LHCN-M2 (cell line): ENCODE measurements around the gene TWIST2. TPM values are rescaled to one million over a fixed set of nuclear protein-coding genes. Genes with fewer than 3 reads are reported as not detected.
A peak's percentile ranks its signal among the peaks of the same experiment; 100 is the strongest.

Experiments used
- DNase-seq: peaks from one replicate; pipeline ENCODE4 v3.0.0-alpha.2; 2012; ENCODE audit warnings: low read depth
- total RNA-seq: library from RNA; depleted of rRNA; stranded (reverse); fragments of >200 nt; gene quantifications from 2 replicates; pipeline ENCODE4 v1.2.3, GENCODE V29; 2014

TWIST2 gene
- total RNA-seq, 1 experiment from 2014 or later: 26.2 TPM

- DNase-seq: no peak
Observed at GRCh38 chr2:238938401-238939055, 90.6 kb downstream of the TWIST2 start.

GRCh38 chr2:238939074-238939473 lies 91.2 kb downstream of the TWIST2 start:
- DNase-seq: no peak

- no peak for DNase-seq
Observed at GRCh38 chr2:238939521-238940403, 91.9 kb downstream of the TWIST2 start.

- no peak for DNase-seq
Observed at GRCh38 chr2:238940806-238941205, 92.9 kb downstream of the TWIST2 start.

GRCh38 chr2:238941262-238941792 lies 93.4 kb downstream of the TWIST2 start:
- DNase-seq: no peak

GRCh38 chr2:238942080-238942725 lies 94.3 kb downstream of the TWIST2 start:
- DNase-seq: no peak

GRCh38 chr2:238942726-238943300 lies 94.9 kb downstream of the TWIST2 start:
- no peak for DNase-seq

GRCh38 chr2:238943338-238944067 lies 95.6 kb downstream of the TWIST2 start:
- DNase-seq: no peak

- no peak for DNase-seq
Observed at GRCh38 chr2:238945433-238946150, 97.7 kb downstream of the TWIST2 start.

- no peak for DNase-seq
Observed at GRCh38 chr2:238946318-238947242, 98.7 kb downstream of the TWIST2 start.

GRCh38 chr2:238947243-238947760 lies 99.4 kb downstream of the TWIST2 start:
- no peak for DNase-seq

GRCh38 chr2:238947920-238948710 lies 100.2 kb downstream of the TWIST2 start:
- peak; percentile 95 for DNase-seq

- no peak for DNase-seq
Observed at GRCh38 chr2:238948765-238949641, 101.1 kb downstream of the TWIST2 start.

- no peak for DNase-seq
Observed at GRCh38 chr2:238949710-238950345, 101.9 kb downstream of the TWIST2 start.

- DNase-seq: no peak
Observed at GRCh38 chr2:238950551-238950950, 102.7 kb downstream of the TWIST2 start.

- DNase-seq: no peak
Observed at GRCh38 chr2:238952261-238952919, 104.5 kb downstream of the TWIST2 start.
